NCI-H446 treated with DMSO at 0.1 percent for 48 hours (cell line): ENCODE measurements around the gene TCAP.
"Not testable (repeated sequence)": the region's sequence is repeated elsewhere in the genome, so short reads cannot be mapped to it uniquely, and the experiment has no call there.

Experiments used
- DNase-seq: peaks from one replicate; lab custom pipeline; 2025; lab: John Stamatoyannopoulos, UW

TCAP gene

DNA sequence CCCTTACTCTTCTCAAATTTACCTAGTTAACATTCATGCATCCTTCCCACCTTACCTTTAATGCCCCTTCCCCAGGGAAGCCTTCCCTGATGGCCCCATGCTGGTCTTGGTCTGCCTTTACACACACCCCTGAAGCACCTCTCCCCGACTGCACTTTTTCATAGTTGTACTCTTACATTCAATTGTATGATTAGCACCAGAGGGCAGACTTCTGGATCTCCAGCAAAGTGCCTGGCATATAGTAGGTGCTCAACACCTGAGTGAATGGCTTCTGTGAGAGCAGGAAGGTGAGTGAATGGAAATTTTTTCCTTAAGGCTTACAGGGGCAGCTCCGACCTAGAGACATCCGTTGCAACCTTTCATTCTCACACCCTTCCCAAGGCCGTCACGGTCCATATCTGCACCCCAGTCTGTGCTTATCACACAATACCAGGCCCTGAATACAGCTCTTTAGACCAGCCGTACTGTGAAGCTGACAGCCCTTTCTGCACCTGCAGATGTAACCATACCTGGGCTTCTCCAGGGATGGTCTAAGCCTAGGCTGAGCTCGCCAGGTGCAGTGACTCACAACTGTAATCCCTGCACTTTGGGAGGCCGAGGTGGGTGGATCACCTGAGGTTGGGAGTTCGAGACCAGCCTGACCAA lies 18.3 kb downstream of the TCAP start:
- DNase-seq, result no peak

DNA sequence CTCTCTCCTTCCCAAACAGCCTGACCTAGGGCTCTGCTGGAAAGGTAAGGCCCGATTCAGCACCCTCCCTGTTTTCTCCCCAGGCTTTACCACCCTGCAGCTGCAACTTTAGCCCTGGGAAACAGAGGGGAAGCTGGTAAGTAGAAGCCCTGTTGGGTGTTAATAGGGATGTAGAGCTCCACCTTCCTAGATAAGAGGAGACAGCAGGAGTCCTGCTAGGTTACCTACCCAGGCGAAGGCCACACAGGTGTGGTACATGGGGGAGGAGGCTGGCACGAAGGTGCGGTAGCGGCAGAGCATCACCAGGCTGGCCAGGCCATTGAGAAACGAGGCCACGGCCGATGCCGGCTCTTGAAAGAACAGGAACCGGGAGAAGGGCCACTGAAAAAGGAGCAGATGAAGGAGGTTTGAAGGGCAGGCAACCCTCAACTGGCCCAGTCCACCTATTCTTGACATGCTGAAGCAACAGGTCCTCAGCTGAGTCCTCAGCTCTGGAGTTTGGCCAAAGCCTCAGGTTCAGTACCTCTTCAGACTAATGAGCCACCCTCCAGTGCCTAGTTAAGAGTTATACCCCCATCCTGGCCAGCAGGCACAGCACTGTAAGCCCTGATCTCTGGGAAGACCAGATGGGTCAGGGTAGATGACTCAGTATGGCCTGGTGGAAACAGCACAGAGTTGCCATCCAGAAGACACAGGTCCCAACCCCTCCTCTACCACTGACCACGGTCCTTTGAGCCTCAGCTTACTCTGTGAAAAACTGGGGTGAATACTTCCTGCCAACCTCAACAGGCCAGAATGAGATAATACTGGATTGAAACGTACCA lies 19.4 kb downstream of the TCAP start:
- DNase-seq, result no peak

DNA sequence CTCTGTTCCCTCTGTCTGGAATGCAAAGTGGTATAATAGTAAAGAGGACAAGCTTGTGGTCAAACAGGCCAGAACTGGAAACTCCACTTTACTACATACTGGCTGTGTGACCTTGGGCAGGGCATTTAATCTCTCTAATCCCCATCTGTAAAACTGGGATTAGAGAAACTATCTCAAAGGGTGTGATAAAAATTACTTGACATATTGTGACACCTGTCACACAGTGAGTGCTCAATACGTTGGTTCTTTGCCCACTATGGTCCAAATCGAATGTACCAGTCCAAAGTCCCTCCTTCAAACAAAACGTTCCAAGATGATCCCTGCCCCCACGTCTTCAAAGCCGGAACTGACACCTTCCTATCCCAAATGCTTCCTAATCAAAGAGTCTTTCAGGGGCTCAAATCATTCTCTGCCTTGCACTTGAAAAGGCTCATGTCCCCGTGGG lies 22.0 kb downstream of the TCAP start:
- no peak for DNase-seq

DNA sequence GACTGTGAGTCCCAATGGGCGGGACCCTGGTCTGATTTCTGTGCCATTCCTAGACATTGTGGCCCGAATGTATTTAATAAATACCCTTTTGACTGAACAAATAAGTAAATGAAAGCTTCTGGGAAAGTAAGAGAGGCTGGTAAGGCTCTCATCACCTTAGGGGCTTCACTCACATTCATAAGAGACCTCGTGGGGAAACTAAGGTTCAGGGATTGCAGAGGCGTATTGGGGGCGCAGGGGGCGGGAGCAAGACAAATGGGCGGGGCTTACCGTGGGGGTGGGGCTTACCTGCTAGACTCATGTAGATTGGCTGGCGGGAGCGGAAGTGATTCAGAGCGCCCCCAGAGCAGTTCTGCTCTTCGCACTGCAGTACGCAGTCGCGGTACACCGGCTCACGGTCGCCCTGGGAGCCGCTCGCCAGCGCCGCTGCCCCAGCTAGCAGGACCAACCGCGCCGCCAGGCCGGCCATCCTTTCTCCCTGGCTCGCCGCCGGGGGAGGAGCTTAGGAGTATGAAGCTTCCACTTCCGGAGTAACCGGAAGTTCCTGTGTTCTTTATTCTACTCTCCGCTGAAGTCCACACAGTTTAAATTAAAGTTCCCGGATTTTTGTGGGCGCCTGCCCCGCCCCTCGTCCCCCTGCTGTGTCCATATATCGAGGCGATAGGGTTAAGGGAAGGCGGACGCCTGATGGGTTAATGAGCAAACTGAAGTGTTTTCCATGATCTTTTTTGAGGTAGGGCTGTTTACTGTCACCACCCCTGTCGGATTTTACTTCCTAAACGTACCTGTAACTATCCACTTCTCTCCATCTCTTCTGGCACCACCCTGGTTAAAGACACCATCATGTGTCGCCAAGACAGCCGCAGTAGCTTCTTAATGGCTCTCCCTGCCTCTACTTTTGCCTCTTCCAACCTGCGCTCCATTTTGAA lies 22.7 kb downstream of the TCAP start, which contains the start of gene PGAP3:
TSS of gene PGAP3 (minus strand) at position 512 of the 929 bp plus-strand sequence. CDS start at position 469, 43 bp downstream.
- peak; percentile 85 for DNase-seq

DNA sequence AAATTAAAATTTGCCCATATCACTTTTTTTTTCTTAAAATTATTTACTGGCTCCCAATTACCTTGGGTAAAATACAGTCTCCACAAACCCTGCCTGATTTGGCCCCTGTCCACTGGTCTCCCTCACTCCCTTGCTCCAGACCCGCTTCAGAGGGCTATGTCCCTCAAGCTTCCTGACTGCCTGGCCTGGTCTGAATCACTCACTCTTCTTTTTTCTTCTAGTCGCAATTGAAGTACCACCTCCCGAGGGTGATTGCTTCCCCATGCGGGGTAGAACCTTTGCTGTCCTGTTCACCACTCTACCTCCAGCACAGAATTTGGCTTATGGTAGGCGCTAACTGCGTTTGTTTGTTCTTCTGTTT lies 23.3 kb downstream of the TCAP start:
- no peak for DNase-seq

DNA sequence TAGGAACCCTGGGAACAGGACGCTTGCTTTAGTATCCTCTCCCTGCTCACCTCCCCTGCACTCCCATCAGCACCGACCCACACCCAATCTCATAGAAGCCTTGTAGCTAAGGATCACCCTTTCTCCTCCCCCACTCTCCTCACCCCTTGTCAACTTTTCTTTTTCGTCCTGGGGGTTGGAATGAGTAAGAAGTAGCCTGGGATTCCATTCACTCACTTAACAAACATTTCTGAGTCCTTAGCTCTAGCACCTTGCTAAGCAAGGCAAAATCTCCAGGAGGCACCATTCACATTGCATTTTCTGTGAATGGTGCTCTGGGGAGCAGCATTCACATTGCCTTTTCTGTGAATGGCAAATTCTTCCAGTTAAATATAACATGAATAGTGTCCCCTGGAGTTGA lies 23.8 kb downstream of the TCAP start:
- DNase-seq, result no peak

DNA sequence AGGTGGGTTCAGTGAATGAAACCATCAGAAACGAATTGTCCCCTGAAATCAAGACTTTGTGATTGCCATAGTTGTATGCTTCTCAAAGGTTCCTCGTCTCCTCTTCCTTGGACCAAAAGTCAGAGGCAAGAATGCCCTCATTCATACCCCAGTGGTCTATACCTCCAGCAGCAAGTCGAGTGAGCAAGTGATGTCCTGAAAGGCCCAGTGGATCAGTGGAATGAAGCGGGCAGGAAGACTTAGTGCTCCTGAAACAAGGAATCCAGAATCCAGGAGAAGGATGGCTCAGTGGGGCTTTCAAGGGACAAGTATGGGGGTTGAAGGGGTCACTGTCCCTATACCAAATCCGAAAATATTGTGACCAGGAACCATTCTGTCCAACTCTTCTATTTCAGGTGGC lies 29.4 kb downstream of the TCAP start:
- DNase-seq, result no peak

DNA sequence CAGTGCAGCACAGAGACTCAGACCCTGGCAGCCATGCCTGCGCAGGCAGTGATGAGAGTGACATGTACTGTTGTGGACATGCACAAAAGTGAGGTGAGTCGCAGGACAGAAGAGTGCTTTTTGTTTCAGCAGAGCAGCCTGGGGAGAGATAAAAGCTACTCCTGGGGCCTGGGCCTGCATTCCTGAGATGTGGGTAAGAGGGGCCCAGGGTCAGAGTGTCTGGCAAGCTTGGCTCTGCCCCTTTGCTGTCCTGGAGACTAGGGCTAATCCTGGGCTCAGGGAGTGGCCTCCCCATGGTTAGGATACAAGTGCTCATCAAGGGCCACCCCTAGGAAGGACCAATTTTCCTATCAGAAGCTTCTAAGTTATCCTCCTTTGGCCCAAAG lies 29.9 kb downstream of the TCAP start:
- DNase-seq, result no peak

DNA sequence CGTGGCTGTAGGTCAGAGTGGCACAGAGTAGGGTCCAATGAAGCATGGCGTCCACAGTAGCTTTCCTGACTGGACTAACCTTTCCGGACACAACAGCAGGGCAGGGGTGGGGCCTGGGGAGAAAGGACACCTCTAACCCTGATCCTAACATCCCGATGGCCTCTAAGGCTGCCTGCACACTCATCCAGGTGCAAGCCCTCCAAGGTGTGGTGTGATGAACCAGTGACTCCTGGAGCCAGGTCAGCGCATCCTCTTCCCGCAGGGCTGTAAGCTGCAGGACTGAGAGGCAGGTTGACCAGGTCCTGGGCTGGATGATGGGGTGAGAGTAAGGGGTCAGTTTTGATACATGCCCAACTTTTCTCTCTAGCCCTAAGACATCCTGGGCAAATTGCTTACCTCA lies 31.6 kb downstream of the TCAP start:
- DNase-seq, result no peak

DNA sequence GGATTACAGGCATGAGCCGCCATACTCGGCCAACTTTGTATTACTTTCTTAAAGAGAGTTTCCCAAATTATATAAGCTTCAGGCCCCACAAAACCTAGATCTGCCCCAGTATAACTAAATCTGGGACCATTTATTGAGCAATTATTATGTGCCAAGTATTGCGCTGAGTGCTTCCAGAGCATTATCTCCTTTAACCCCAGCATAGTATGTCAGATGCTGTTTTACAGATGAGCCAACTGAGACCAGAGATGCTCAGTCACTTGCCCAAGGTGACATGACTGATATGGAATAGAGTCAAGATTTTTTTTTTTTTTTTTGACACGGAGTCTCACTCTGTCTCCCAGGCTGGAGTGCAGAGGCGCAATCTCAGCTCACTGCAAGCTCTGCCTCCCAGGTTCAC lies 32.8 kb downstream of the TCAP start:
- DNase-seq, result no peak

DNA sequence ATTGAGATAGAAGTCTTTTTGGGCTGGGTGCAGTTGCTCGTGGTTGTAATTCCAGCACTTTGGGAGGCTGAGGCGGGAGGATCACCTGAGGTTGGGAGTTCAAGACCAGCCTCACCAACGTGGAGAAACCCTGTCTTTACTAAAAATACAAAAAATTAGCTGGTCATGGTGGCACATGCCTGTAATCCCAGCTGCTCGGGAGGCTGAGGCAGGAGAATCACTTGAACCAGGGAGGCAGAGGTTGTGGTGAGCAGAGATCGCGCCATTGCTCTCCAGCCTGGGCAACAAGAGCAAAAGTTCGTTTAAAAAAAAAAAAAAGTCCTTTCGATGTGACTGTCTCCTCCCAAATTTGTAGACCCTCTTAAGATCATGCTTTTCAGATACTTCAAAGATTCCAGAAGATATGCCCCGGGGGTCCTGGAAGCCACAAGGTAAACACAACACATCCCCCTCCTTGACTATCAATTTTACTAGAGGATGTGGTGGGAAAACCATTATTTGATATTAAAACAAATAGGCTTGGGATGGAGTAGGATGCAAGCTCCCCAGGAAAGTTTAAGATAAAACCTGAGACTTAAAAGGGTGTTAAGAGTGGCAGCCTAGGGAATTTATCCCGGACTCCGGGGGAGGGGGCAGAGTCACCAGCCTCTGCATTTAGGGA lies 34.1 kb downstream of the TCAP start:
- DNase-seq, result not testable (repeated sequence)

DNA sequence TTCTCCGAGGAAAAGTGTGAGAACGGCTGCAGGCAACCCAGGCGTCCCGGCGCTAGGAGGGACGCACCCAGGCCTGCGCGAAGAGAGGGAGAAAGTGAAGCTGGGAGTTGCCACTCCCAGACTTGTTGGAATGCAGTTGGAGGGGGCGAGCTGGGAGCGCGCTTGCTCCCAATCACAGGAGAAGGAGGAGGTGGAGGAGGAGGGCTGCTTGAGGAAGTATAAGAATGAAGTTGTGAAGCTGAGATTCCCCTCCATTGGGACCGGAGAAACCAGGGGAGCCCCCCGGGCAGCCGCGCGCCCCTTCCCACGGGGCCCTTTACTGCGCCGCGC lies 34.6 kb downstream of the TCAP start, which contains the start of gene ERBB2:
TSS of gene ERBB2 (plus strand) at position 247 of the 330 bp plus-strand sequence. CDS start 175 bp downstream, outside the sequence.
- DNase-seq, result no peak

DNA sequence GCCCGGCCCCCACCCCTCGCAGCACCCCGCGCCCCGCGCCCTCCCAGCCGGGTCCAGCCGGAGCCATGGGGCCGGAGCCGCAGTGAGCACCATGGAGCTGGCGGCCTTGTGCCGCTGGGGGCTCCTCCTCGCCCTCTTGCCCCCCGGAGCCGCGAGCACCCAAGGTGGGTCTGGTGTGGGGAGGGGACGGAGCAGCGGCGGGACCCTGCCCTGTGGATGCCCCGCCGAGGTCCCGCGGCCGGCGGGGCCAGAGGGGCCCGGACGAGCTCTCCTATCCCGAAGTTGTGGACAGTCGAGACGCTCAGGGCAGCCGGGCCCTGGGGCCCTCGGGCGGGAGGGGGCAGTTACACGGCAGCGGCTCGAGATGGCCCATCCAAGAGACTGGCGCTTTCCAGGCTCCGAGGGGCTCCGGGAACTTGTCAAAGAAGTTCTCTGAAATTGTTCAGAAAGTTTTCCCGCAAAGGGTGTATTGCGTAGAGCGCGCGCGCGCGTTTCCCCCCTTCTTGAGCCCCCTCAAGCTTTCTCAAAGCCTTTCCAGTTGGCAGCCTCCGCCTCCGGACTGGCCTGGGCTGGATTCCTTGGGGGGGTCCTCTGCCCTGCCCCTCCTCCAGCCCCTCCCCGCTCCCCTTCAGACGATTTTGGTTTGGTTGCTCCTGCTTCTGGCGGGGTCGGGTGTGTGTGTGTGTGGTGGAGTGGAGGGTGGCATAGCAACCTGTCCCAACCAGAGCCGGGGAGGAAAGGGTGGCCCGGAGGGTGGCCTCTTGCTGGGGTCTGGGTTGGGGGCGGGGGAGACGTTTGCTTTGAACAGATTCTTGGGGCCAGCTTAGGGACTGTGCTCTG lies 35.2 kb downstream of the TCAP start:
- DNase-seq, result no peak

DNA sequence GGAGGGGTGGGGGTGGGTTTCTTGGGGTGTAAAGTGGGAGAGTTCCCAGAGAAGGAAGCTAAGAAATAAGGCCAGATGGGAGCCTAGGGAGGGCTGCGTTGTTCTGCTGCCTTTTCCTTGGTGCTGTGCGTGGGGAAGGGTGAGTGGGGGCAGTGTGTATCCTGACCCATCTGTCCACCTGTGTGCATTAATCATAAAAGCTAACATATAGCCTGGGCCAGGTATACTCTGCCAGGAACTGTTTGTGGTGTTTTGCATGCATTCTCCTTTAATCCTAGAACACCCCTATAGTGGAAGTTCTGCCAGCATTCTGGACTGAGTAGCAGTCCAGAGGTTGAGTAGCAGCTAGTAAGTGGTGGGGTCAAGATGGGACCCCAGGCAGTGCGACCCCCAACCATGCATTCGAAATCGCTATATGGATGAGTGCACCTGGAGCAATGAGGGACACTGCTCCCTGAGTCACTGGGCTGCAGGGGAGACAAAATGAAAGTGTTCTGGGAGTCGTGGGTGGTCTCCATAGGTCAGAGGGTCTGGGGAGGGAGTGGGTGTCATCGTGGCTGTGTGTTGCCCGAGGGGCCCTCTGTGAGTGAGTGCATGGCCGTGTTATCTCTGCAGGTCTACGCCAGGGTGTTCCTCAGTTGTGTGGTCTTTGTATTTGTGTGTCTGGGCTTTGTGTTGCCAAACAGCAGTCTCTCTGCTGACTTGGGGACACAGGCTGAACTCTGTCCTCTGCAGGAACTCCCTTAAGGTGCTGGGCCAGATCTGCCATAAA lies 36.0 kb downstream of the TCAP start:
- no peak for DNase-seq

DNA sequence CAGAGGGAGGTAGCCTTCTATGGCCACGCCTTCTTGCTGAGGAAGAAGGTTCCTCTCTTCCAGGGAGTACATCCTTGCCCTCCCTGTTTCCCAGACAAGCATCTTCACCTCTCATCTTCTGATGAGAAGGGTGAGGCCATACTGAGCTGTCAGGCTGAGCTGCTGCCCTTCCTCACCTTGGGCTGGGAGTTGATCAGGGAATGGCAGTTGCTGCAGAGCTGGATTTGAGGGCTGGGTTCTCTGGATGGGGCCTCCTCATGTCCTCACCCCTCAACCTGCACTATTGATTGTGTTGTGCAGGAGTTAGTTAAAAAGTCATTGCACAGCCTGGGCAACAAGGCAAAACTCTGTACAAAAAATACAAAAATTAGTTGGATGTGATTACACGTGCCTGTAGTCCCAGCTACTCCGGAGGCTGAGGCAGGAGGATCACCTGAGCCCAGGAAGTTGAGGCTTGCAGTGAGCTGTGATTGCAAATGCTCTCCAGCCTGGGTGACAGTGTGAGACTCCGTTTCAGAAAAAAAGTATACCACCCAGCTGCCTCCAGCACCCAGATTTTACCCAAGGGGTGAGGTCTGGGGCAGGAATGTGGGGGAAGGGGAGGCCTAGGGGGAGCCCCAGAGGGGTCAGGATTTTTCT lies 36.8 kb downstream of the TCAP start:
- no peak for DNase-seq

DNA sequence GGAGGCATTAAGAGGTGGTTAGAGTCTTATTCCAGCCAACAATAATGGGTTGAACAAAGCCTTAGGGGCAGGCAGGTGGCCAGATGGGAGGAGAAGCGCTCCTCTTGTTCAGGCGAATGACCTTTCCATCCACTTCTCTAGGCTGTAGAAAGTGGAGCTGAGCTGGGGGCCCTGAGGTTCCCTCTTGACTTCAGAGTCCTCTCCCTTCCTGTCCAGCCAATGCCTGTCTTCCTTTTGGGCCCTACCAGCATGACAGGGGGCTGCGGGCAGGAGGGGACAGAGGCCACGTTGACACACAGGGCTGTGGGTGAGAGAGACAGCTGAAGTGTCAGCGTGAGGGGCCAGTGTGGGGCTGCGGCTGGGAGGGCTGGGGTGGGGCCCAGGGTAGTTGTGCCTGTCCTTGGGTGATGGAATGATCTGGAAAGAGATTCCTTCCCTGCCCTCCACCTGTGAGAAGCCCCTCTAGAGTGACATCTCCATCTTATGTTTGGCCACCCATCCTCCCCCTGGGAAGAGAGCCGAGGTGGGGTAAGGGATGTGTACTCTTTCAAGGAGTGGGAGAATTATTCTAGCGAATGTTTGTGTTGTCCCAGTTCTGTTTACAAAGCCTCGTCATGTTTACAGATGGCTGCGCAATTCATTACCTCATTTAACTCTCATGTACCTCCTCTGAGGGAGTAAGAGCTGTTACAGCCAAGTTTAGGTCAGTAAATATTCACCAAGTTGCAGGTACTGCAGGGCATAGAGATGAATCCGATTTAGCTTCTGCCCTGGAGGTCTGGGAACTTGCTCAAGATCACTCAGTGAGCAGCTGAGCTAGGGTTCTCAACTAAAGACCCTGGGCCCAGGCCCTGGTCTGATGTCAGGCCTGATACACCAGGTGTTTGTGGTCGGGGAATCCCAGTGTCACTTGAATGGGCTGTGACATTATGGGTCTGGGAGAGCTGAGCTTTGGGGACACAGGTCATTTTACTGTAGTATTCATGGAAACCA lies 38.0 kb downstream of the TCAP start:
- no peak for DNase-seq

DNA sequence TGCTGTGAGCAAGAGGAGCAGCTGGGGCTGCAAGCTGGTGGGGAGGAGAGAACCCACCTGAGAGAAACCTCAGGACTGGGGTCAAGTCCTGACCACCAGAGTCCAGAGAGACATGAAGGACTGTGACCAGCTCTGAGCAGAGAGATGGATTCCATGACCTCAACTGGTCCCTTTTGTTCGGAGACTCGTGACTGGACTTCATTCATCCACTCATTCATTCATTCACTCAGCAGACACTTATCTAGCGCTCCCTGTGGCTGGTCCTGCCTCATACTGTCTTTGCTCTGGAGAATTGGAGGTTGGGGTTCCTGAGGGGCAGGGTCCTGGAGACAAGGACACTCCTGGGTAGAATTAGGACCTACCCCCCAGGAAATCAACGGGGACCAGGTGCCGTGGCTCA lies 38.8 kb downstream of the TCAP start:
- DNase-seq, result no peak

DNA sequence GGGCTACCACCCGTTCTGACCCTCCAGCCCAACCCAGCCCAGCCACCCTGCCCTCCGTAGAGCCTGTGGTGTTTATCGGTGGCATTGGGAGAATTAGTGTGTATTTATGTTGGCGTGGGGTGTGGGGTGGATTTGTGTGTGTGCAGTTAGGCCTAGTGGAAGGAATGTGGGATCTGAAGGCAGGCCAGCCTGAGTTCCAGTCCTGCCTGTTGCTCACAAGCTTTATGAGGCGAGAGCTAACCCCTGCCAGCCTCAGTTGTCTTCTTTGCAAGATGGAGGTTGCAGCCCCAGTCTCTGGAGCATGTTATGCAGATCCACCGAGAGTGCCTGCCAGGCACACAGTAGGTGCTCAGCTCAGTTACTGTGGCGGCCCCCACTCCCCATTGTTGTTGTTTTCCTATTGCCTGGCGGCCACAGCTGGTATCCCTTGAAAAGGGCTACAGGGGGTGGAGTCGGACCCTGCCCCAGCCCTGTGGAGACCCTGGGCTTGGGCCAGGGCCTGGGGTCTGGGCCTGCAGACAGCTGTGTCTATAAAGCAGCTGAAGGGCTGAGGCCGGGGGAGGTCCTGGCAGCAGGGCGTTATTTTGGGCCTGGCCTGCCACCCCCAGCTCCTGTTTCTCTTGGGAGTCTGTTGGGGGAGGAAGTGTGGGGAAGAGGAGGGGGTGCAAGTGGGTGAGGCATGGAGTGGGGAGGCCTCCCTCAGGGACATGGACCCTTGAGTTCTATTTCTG lies 39.8 kb downstream of the TCAP start:
- no peak for DNase-seq
